Measurements from ENCODE around the gene ACAA2.

GRCh38 chr18:49812286-49813068 lies 856 bp downstream of the ACAA2 start:
- no peak for TF ChIP-seq CTCF (IDR thresholded peaks at IDR 0.05)
- TF ChIP-seq POLR2A (IDR thresholded peaks at IDR 0.05) = no peak
